Osteoblast (primary cell): Measurements from ENCODE around the gene ACAP3. TPM values are rescaled to one million over a fixed set of nuclear protein-coding genes. Genes with fewer than 3 reads are reported as not detected.

Source experiments
- DNase-seq: peaks from one replicate; pipeline ENCODE4 v3.0.0; 2011; ENCODE audit warnings: low spot score, mixed read lengths; ENCODE audit not compliant: insufficient read length; ENCODE audit errors: missing footprints
- H2AFZ ChIP-seq: 2 replicates; pipeline ENCODE4 v1.6.0; 2011; ENCODE audit warnings: mild to moderate bottlenecking, low read length
- H3K27ac ChIP-seq: 2 replicates; pipeline ENCODE4 v1.5.1; 2011; ENCODE audit warnings: mild to moderate bottlenecking, low read depth, low read length, moderate library complexity
- H3K27me3 ChIP-seq: 2 replicates; pipeline ENCODE4 v1.6.0; 2012; ENCODE audit warnings: mild to moderate bottlenecking, control low read depth, inconsistent platforms, low read length, moderate library complexity; ENCODE audit not compliant: insufficient read depth
- H3K36me3 ChIP-seq: 2 replicates; pipeline ENCODE4 v1.5.1; 2011; ENCODE audit warnings: mild to moderate bottlenecking, low read length, control low read depth, moderate library complexity; ENCODE audit not compliant: insufficient read depth
- H3K4me1 ChIP-seq: 2 replicates; pipeline ENCODE4 v1.5.1; 2011; ENCODE audit warnings: mild to moderate bottlenecking, low read length, control low read depth, moderate library complexity; ENCODE audit not compliant: insufficient read depth
- H3K4me2 ChIP-seq: 2 replicates; pipeline ENCODE4 v1.6.0; 2011; ENCODE audit warnings: mild to moderate bottlenecking, low read length; ENCODE audit not compliant: insufficient read depth
- H3K4me3 ChIP-seq: fragments of 200-600 bp; sonication (generic); 3 replicates; pipeline ENCODE4 v1.5.1; 2012; ENCODE audit warnings: mild to moderate bottlenecking, low read length, inconsistent platforms; ENCODE audit not compliant: insufficient read depth
- H3K79me2 ChIP-seq: 2 replicates; pipeline ENCODE4 v1.6.0; 2012; ENCODE audit warnings: mild to moderate bottlenecking, low read length, control low read depth, inconsistent platforms; ENCODE audit not compliant: insufficient read depth
- H3K9me3 ChIP-seq: 2 replicates; pipeline ENCODE4 v1.5.1; 2011; ENCODE audit warnings: low read depth, low read length, control low read depth
- H4K20me1 ChIP-seq: 2 replicates; pipeline ENCODE4 v1.6.0; 2012; ENCODE audit warnings: mild to moderate bottlenecking, low read length, control low read depth; ENCODE audit not compliant: insufficient read depth
- total RNA-seq: library from RNA; depleted of rRNA; stranded (reverse); fragments of >200 nt; gene quantifications from 2 replicates; pipeline ENCODE4 v1.2.3, GENCODE V29; 2012
- TF ChIP-seq, protein P1 (sequence below): IDR thresholded peaks from 2 replicates; pipeline ENCODE4 v1.5.1; 2011; ENCODE audit warnings: mild to moderate bottlenecking, low read depth, low read length, moderate library complexity; ENCODE audit errors: extremely low read depth

Gene ACAP3
- total RNA-seq, 1 donor = 46.7 TPM

DNA sequence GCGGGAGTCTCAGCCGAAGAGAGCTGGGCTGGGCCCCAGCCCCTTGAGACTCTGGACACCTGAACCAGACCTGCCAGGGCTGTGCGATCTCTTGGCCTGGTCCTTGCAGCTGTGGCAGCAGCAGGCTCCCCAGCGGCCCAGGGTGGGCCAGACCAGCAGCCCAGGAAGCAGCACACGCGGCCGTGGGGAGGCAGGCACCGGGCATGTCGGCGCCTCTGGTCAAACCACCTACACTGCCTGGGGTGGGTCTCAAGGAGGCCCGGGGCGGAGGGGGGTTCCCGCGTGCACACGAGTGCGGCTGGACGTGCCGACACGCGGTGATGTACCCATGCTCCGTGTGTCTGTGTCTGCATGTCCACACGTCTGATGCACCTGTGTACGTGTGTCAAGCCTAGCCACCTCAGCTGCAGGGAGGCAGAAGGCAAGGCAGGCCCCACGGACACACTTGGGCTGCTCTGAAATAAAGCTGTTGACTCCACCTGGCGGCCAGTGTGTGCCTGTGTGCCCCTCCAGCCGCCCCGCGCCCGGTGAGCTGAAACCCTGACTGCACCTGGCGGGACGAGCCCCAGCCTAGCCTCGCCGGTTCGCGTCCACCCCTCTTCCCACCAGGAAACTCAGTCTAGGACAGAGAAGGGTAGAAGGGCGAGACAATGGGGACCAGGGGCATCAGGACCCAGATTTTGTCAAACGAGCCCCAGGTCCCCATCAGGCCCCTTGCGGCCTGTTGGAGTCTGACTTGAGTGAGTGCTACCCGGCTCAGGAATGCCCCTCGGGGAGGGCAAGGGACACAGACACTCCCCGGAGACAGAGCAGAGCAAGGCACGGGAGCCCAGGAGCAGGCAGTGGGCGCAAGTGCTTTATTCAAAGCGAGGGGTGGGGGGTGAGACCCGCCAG lies 15.9 kb downstream of the ACAP3 start:
- peaks cover 11% of the 10 kb centered on the region for H4K20me1 ChIP-seq

DNA sequence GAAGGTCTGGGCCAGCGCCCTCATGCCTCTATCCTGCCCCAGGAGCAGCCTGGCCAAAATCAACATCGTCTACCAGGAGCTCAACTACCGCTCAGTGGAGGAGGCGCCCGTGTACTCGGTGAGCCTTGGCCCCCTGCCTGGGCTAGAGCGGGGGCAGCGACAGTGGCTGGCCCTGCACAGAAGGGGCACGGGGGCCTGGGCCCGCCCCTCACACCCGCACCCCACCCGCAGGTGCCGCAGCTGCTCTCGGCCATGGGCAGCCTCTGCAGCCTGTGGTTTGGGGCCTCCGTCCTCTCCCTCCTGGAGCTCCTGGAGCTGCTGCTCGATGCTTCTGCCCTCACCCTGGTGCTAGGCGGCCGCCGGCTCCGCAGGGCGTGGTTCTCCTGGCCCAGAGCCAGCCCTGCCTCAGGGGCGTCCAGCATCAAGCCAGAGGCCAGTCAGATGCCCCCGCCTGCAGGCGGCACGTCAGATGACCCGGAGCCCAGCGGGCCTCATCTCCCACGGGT lies 16.7 kb downstream of the ACAP3 start:
- Histone ChIP-seq H3K4me1 (peaks cover 5% of the 10 kb centered on the region), H3K27ac (no peak overlapping the region), H4K20me1 (peaks cover 11% of the 10 kb centered on the region), H3K9me3 (no peaks in the 10 kb centered on the region), H2AFZ (no peak overlapping the region), H3K4me3 (no peak overlapping the region), H3K27me3 (no peaks in the 10 kb centered on the region), H3K79me2 (no peaks in the 10 kb centered on the region), H3K4me2 (no peak overlapping the region), H3K36me3 (no peaks in the 10 kb centered on the region)
- DNase-seq = peak; percentile 97
- TF ChIP-seq, protein P1, sequence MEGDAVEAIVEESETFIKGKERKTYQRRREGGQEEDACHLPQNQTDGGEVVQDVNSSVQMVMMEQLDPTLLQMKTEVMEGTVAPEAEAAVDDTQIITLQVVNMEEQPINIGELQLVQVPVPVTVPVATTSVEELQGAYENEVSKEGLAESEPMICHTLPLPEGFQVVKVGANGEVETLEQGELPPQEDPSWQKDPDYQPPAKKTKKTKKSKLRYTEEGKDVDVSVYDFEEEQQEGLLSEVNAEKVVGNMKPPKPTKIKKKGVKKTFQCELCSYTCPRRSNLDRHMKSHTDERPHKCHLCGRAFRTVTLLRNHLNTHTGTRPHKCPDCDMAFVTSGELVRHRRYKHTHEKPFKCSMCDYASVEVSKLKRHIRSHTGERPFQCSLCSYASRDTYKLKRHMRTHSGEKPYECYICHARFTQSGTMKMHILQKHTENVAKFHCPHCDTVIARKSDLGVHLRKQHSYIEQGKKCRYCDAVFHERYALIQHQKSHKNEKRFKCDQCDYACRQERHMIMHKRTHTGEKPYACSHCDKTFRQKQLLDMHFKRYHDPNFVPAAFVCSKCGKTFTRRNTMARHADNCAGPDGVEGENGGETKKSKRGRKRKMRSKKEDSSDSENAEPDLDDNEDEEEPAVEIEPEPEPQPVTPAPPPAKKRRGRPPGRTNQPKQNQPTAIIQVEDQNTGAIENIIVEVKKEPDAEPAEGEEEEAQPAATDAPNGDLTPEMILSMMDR = no peak

More for the DNA sequence above, 15.9 kb downstream of the ACAP3 start:
- TF ChIP-seq, protein P1 = peak; percentile 55
- H3K27me3 ChIP-seq = no peaks in the 10 kb centered on the region
- H3K9me3 ChIP-seq = no peaks in the 10 kb centered on the region
- H3K4me1 ChIP-seq = peaks cover 5% of the 10 kb centered on the region
- no peak overlapping the region for H3K27ac ChIP-seq
- no peak overlapping the region for H3K4me3 ChIP-seq
- H3K36me3 ChIP-seq = no peaks in the 10 kb centered on the region
- no peak overlapping the region for H2AFZ ChIP-seq
- DNase-seq = peak; percentile 98
- no peaks in the 10 kb centered on the region for H3K79me2 ChIP-seq
- no peak overlapping the region for H3K4me2 ChIP-seq

DNA sequence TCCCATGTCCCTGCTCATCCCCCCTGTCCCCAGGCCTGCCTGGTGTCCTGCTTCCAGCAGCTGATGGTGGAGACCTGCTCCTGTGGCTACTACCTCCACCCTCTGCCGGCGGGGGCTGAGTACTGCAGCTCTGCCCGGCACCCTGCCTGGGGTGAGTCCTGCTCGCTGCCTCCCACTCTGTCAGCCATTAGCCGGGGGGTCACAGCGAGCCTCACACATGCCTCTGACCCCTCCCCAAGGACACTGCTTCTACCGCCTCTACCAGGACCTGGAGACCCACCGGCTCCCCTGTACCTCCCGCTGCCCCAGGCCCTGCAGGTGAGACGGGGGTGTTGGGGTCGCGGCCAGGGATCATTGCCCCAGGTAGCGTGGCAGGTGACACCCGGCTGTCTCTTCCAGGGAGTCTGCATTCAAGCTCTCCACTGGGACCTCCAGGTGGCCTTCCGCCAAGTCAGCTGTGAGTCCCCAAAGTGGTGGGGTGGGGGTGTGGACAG lies 17.4 kb downstream of the ACAP3 start:
- no peak overlapping the region for H3K27ac ChIP-seq
- H3K4me1 ChIP-seq = peaks cover 5% of the 10 kb centered on the region
- H3K4me2 ChIP-seq = no peak overlapping the region
- H2AFZ ChIP-seq = no peak overlapping the region
- H3K9me3 ChIP-seq = no peaks in the 10 kb centered on the region
- TF ChIP-seq, protein P1 = peak; percentile 50
- H3K27me3 ChIP-seq = no peaks in the 10 kb centered on the region
- H3K36me3 ChIP-seq = no peaks in the 10 kb centered on the region
- peaks cover 11% of the 10 kb centered on the region for H4K20me1 ChIP-seq
- no peak overlapping the region for H3K4me3 ChIP-seq
- DNase-seq = peak; percentile 99
- H3K79me2 ChIP-seq = no peaks in the 10 kb centered on the region
